ENCODE measurements around the gene PIEZO2.

PIEZO2 gene

GRCh38 chr18:11112286-11112685 lies 37.1 kb downstream of the PIEZO2 start:
- DNase-seq: peak; percentile 72

GRCh38 chr18:11110509-11110908 lies 38.9 kb downstream of the PIEZO2 start:
- DNase-seq: no peak

- DNase-seq: no peak
Observed at GRCh38 chr18:11108947-11109346, 40.4 kb downstream of the PIEZO2 start.

- DNase-seq: no peak
Observed at GRCh38 chr18:11106894-11107293, 42.5 kb downstream of the PIEZO2 start.

- no peak for DNase-seq
Observed at GRCh38 chr18:11105463-11105862, 43.9 kb downstream of the PIEZO2 start.

- no peak for DNase-seq
Observed at GRCh38 chr18:11104307-11104706, 45.1 kb downstream of the PIEZO2 start.

GRCh38 chr18:11096839-11097750 lies 52.3 kb downstream of the PIEZO2 start:
- DNase-seq: no peak

- DNase-seq: no peak
Observed at GRCh38 chr18:11096411-11096810, 53.0 kb downstream of the PIEZO2 start.

- DNase-seq: no peak
Observed at GRCh38 chr18:11095674-11096293, 53.6 kb downstream of the PIEZO2 start.

- DNase-seq: no peak
Observed at GRCh38 chr18:11095211-11095610, 54.2 kb downstream of the PIEZO2 start.

GRCh38 chr18:11091746-11092145 lies 57.6 kb downstream of the PIEZO2 start:
- DNase-seq: peak; percentile 27

- DNase-seq: no peak
Observed at GRCh38 chr18:11089931-11090715, 59.2 kb downstream of the PIEZO2 start.

GRCh38 chr18:11081009-11081532 lies 68.3 kb downstream of the PIEZO2 start:
- no peak for DNase-seq

- DNase-seq: peak; percentile 70
Observed at GRCh38 chr18:11078491-11078890, 70.9 kb downstream of the PIEZO2 start.

- DNase-seq: no peak
Observed at GRCh38 chr18:11077548-11078187, 71.7 kb downstream of the PIEZO2 start.

- no peak for DNase-seq
Observed at GRCh38 chr18:11074889-11075288, 74.5 kb downstream of the PIEZO2 start.

GRCh38 chr18:11073971-11074370 lies 75.4 kb downstream of the PIEZO2 start:
- DNase-seq: no peak

GRCh38 chr18:11072632-11073031 lies 76.7 kb downstream of the PIEZO2 start:
- no peak for DNase-seq

GRCh38 chr18:11071300-11071699 lies 78.1 kb downstream of the PIEZO2 start:
- no peak for DNase-seq

- DNase-seq: no peak
Observed at GRCh38 chr18:11070593-11070992, 78.8 kb downstream of the PIEZO2 start.

- DNase-seq: no peak
Observed at GRCh38 chr18:11066038-11066437, 83.3 kb downstream of the PIEZO2 start.

- DNase-seq: no peak
Observed at GRCh38 chr18:11064727-11065460, 84.5 kb downstream of the PIEZO2 start.
